Nephron (organoid): ENCODE results near the gene TFF2.

Source experiments
- H3K27ac Mint-ChIP-seq, 3 experiments: 2 replicates each; pipeline ENCODE4 v1.8.0; 2020; ENCODE audit warnings: mixed read lengths in 3 of 3, mild to moderate bottlenecking in 2 of 3, moderate library complexity in 1 of 3
- H3K27me3 Mint-ChIP-seq: 2 replicates; pipeline ENCODE4 v1.8.0; 2021; ENCODE audit warnings: low read depth, mild to moderate bottlenecking, moderate library complexity, mixed read lengths
- H3K36me3 Mint-ChIP-seq: 2 replicates; pipeline ENCODE4 v1.8.0; 2020; ENCODE audit warnings: low read depth, mixed read lengths
- H3K4me1 Mint-ChIP-seq: 2 replicates; pipeline ENCODE4 v1.8.0; 2020; ENCODE audit warnings: mixed read lengths
- H3K4me3 Mint-ChIP-seq, 3 experiments: 2 replicates each; pipeline ENCODE4 v1.8.0; 2020; ENCODE audit warnings: mild to moderate bottlenecking in 3 of 3, mixed read lengths in 3 of 3, moderate library complexity in 2 of 3
- H3K9me3 Mint-ChIP-seq: 2 replicates; pipeline ENCODE4 v1.8.0; 2020; ENCODE audit warnings: mixed read lengths
- CTCF ChIP-seq, 3 experiments: fragments of 200-600 bp; sonication (generic); IDR thresholded peaks; one replicate each; pipeline ENCODE4 v1.5.0; 2021; ENCODE audit warnings: antibody characterized with exemption in 3 of 3; ENCODE audit not compliant: unreplicated experiment in 3 of 3

The TFF2 gene

GRCh38 chr21:42340187-42341050 is 10.4 kb downstream of the TFF2 start:
- Mint-ChIP-seq H3K36me3 (no peaks in the 10 kb centered on the region), H3K27ac (peak overlapping the region in 1 of 3 experiments; percentile 48), H3K4me3 (no peak overlapping the region), H3K9me3 (no peaks in the 10 kb centered on the region), H3K27me3 (peaks cover 24% of the 10 kb centered on the region), H3K4me1 (peaks cover 20% of the 10 kb centered on the region)
- no peak for TF ChIP-seq CTCF (IDR thresholded peaks at IDR 0.05; ENCODE audit: unreplicated experiment in 3 of 3)

GRCh38 chr21:42338729-42339715 is 11.8 kb downstream of the TFF2 start:
- Mint-ChIP-seq H3K4me1 (peaks cover 20% of the 10 kb centered on the region), H3K4me3 (no peak overlapping the region), H3K27me3 (peaks cover 30% of the 10 kb centered on the region), H3K27ac (peak overlapping the region; percentile 33 to 67 (median 58)), H3K9me3 (no peaks in the 10 kb centered on the region), H3K36me3 (no peaks in the 10 kb centered on the region)
- TF ChIP-seq CTCF (IDR thresholded peaks at IDR 0.05; ENCODE audit: unreplicated experiment in 3 of 3), result no peak

- H3K36me3 Mint-ChIP-seq, result no peaks in the 10 kb centered on the region
- H3K4me1 Mint-ChIP-seq, result peaks cover 20% of the 10 kb centered on the region
- H3K27me3 Mint-ChIP-seq, result peaks cover 35% of the 10 kb centered on the region
- TF ChIP-seq CTCF (IDR thresholded peaks at IDR 0.05; ENCODE audit: unreplicated experiment in 3 of 3), result peak; percentile 57 to 73 (median 68)
- peak overlapping the region; percentile 33 to 67 (median 58) for H3K27ac Mint-ChIP-seq
- H3K9me3 Mint-ChIP-seq, result peaks cover 2% of the 10 kb centered on the region
- H3K4me3 Mint-ChIP-seq, result peak overlapping the region in 2 of 3 experiments; percentile 15 to 35
Observed at GRCh38 chr21:42337830-42338728, 12.7 kb downstream of the TFF2 start.

- Mint-ChIP-seq H3K4me1 (peaks cover 20% of the 10 kb centered on the region), H3K27ac (peak overlapping the region in 1 of 3 experiments; percentile 58), H3K4me3 (no peak overlapping the region), H3K36me3 (no peaks in the 10 kb centered on the region), H3K27me3 (peaks cover 41% of the 10 kb centered on the region), H3K9me3 (peaks cover 2% of the 10 kb centered on the region)
- no peak for TF ChIP-seq CTCF (IDR thresholded peaks at IDR 0.05; ENCODE audit: unreplicated experiment in 3 of 3)
Observed at GRCh38 chr21:42337276-42337675, 13.5 kb downstream of the TFF2 start.

GRCh38 chr21:42336054-42336453 is 14.7 kb downstream of the TFF2 start:
- no peak for TF ChIP-seq CTCF (IDR thresholded peaks at IDR 0.05; ENCODE audit: unreplicated experiment in 3 of 3)
- H3K4me1 Mint-ChIP-seq, result peaks cover 20% of the 10 kb centered on the region
- H3K36me3 Mint-ChIP-seq, result no peaks in the 10 kb centered on the region
- H3K4me3 Mint-ChIP-seq, result peak overlapping the region in 2 of 3 experiments; percentile 17 to 41
- peaks cover 41% of the 10 kb centered on the region for H3K27me3 Mint-ChIP-seq
- no peak overlapping the region for H3K27ac Mint-ChIP-seq
- peaks cover 12% of the 10 kb centered on the region for H3K9me3 Mint-ChIP-seq
